GM19372 (cell line): ENCODE data around the gene OLA1.

Experiments used
- ATAC-seq: cut with Tn5 transposase; IDR thresholded peaks from one replicate; pipeline ENCODE4 v1.9.1; 2021; ENCODE audit warnings: mild to moderate bottlenecking, low read depth, moderate library complexity; ENCODE audit not compliant: unreplicated experiment

The OLA1 gene

GRCh38 chr2:174181368-174181767 is 67.0 kb downstream of the OLA1 start:
- no peak for ATAC-seq

- no peak for ATAC-seq
Measured at GRCh38 chr2:174180726-174181236, 67.6 kb downstream of the OLA1 start.

- no peak for ATAC-seq
Measured at GRCh38 chr2:174180165-174180724, 68.1 kb downstream of the OLA1 start.

- ATAC-seq = no peak
Measured at GRCh38 chr2:174177316-174177890, 70.9 kb downstream of the OLA1 start.

- ATAC-seq = no peak
Measured at GRCh38 chr2:174176898-174177297, 71.4 kb downstream of the OLA1 start.

- ATAC-seq = no peak
Measured at GRCh38 chr2:174174741-174175140, 73.6 kb downstream of the OLA1 start.

- no peak for ATAC-seq
Measured at GRCh38 chr2:174172802-174173355, 75.5 kb downstream of the OLA1 start.

- no peak for ATAC-seq
Measured at GRCh38 chr2:174171686-174172445, 76.5 kb downstream of the OLA1 start.

- ATAC-seq = no peak
Measured at GRCh38 chr2:174169372-174169771, 79.0 kb downstream of the OLA1 start.

- no peak for ATAC-seq
Measured at GRCh38 chr2:174166261-174166660, 82.1 kb downstream of the OLA1 start.

- no peak for ATAC-seq
Measured at GRCh38 chr2:174161490-174161889, 86.8 kb downstream of the OLA1 start.

- no peak for ATAC-seq
Measured at GRCh38 chr2:174158003-174158402, 90.3 kb downstream of the OLA1 start.

GRCh38 chr2:174157053-174157452 is 91.3 kb downstream of the OLA1 start:
- ATAC-seq = no peak

- no peak for ATAC-seq
Measured at GRCh38 chr2:174153757-174154680, 94.3 kb downstream of the OLA1 start.

- no peak for ATAC-seq
Measured at GRCh38 chr2:174149530-174149929, 98.8 kb downstream of the OLA1 start.

GRCh38 chr2:174148833-174149232 is 99.5 kb downstream of the OLA1 start:
- ATAC-seq = no peak

GRCh38 chr2:174145827-174146226 is 102.5 kb downstream of the OLA1 start:
- no peak for ATAC-seq

- ATAC-seq = no peak
Measured at GRCh38 chr2:174142290-174142689, 106.0 kb downstream of the OLA1 start.

- ATAC-seq = no peak
Measured at GRCh38 chr2:174138161-174138560, 110.2 kb downstream of the OLA1 start.

- ATAC-seq = no peak
Measured at GRCh38 chr2:174135981-174136380, 112.4 kb downstream of the OLA1 start.
